T-cell (primary cell): ENCODE data around the gene KIFC1. TPM values are rescaled to one million over a fixed set of nuclear protein-coding genes. Genes with fewer than 3 reads are reported as not detected.

Source experiments
- ATAC-seq, 4 experiments: fragments of 200-7000 bp in 3 of 4; fragments of 150-1000 bp in 1 of 4; cut with Tn5 transposase; replicated peaks in 1 of 4; 1 replicate in 3 of 4; 2 replicates in 1 of 4; pipeline ENCODE4 v1.10.0; 2021; ENCODE audit warnings: moderate library complexity in 3 of 4, mild to moderate bottlenecking in 2 of 4, moderate number of reproducible peaks in 1 of 4
- CTCF ChIA-PET, 2 donors: fragments of 300-600 bp; sonication (Branson Sonifier 250); formaldehyde crosslinking; loops; one replicate each; lab custom pipeline; 2022; ENCODE audit warnings: antibody characterized with exemption in 2 of 2; lab: Charles Lee
- POLR2A ChIA-PET, 2 donors: fragments of 300-600 bp; sonication (Branson Sonifier 250); formaldehyde crosslinking; loops; one replicate each; lab custom pipeline; 2022; ENCODE audit warnings: antibody characterized with exemption in 2 of 2; lab: Charles Lee
- DNase-seq, 35 experiments: peaks; one replicate each; pipeline versions ENCODE4 v3.0.0 to v3.0.0-alpha.2; 2013 to 2023
- H3K27ac ChIP-seq: one replicate; pipeline ENCODE4 v1.5.1; 2013; ENCODE audit warnings: low read length
- H3K27me3 ChIP-seq, 2 experiments: replicated peaks in 1 of 2; 1 replicate in 1 of 2; 2 replicates in 1 of 2; pipeline versions ENCODE4 v1.6.1 to v1.7.0; 2013; ENCODE audit warnings: low read length in 1 of 2, mixed read lengths in 1 of 2; ENCODE audit not compliant: control insufficient read depth in 2 of 2, insufficient read depth in 2 of 2; ENCODE audit errors: extremely low read depth in 1 of 2
- H3K36me3 ChIP-seq, 2 donors: 1 replicate in 1 of 2; 2 replicates in 1 of 2; pipeline versions ENCODE4 v1.6.1 to v1.7.0; 2013; ENCODE audit warnings: low read length in 1 of 2; ENCODE audit not compliant: control insufficient read depth in 2 of 2, insufficient read depth in 1 of 2; ENCODE audit errors: extremely low read depth in 1 of 2
- H3K4me1 ChIP-seq, 2 experiments: 1 replicate in 1 of 2; 2 replicates in 1 of 2; pipeline versions ENCODE4 v1.6.1 to v1.7.0; 2013; ENCODE audit warnings: low read length in 2 of 2, mixed read lengths in 1 of 2; ENCODE audit not compliant: insufficient read depth in 2 of 2, control insufficient read depth in 1 of 2; ENCODE audit errors: extremely low read depth in 1 of 2
- H3K4me3 ChIP-seq, 2 donors: 1 replicate in 1 of 2; 2 replicates in 1 of 2; pipeline versions ENCODE4 v1.5.1 to v1.7.0; 2013; ENCODE audit warnings: mild to moderate bottlenecking in 2 of 2, low read length in 1 of 2, moderate library complexity in 1 of 2; ENCODE audit not compliant: control insufficient read depth in 1 of 2; ENCODE audit errors: extremely low read depth in 1 of 2
- H3K9me3 ChIP-seq: 2 replicates; pipeline ENCODE4 v1.7.0; 2013
- H3K27ac Mint-ChIP-seq, 2 donors: one replicate each; pipeline ENCODE4 v1.8.0; 2020 to 2021; ENCODE audit warnings: mild to moderate bottlenecking in 2 of 2, mixed read lengths in 2 of 2
- H3K27me3 Mint-ChIP-seq, 2 donors: one replicate each; pipeline ENCODE4 v1.8.0; 2021 to 2022; ENCODE audit warnings: mixed read lengths in 2 of 2
- H3K36me3 Mint-ChIP-seq: one replicate; pipeline ENCODE4 v1.8.0; 2021; ENCODE audit warnings: mixed read lengths
- H3K4me1 Mint-ChIP-seq, 3 donors: one replicate each; pipeline ENCODE4 v1.8.0; 2020 to 2022; ENCODE audit warnings: mixed read lengths in 3 of 3, mild to moderate bottlenecking in 1 of 3
- H3K4me3 Mint-ChIP-seq, 3 donors: one replicate each; pipeline ENCODE4 v1.8.0; 2020 to 2022; ENCODE audit warnings: mild to moderate bottlenecking in 3 of 3, mixed read lengths in 3 of 3, moderate library complexity in 3 of 3
- H3K9me3 Mint-ChIP-seq, 3 donors: one replicate each; pipeline ENCODE4 v1.8.0; 2020 to 2022; ENCODE audit warnings: mixed read lengths in 3 of 3
- WGBS: methylation state at CpG from one replicate; pipeline ENCODE4 v1.1.5; 2013; ENCODE audit warnings: missing lambda C conversion rate; ENCODE audit not compliant: insufficient coverage; 5-methylcytosine and 5-hydroxymethylcytosine counted together
- total RNA-seq, 35 experiments: library from RNA in 6 of 35; stranded (reverse) in 6 of 35; fragments of 120-200 nt in 1 of 35; gene quantifications; one replicate each; pipeline versions ENCODE4 v1.2.1 to v1.2.4 and lab custom pipeline; 2013 to 2026

The KIFC1 gene
- total RNA-seq, 5 donors from 2014 or later (not counting 1 experiment from before 2014, with no cell fraction given): 1.1 to 2.9 (median 1.8) TPM

GRCh38 chr6:33420491-33421343 is 29.1 kb downstream of the KIFC1 start:
- no peak for DNase-seq
- Mint-ChIP-seq H3K27me3 (no peaks in the 10 kb centered on the region), H3K4me1 (peaks cover 59 to 83% (median 74%) of the 10 kb centered on the region in 3 donors), H3K27ac (peak overlapping the region; percentile 31 to 58), H3K36me3 (peaks cover 7% of the 10 kb centered on the region), H3K9me3 (no peaks in the 10 kb centered on the region), H3K4me3 (peak overlapping the region in 1 of 3 donors; percentile 94)
- ATAC-seq: no peak
- Histone ChIP-seq H3K27ac (no peak overlapping the region), H3K36me3 (peaks cover 0 to 13% of the 10 kb centered on the region in 2 donors), H3K4me1 (peaks cover 29 to 60% of the 10 kb centered on the region in 2 experiments), H3K27me3 (no peaks in the 10 kb centered on the region), H3K9me3 (no peaks in the 10 kb centered on the region), H3K4me3 (no peak overlapping the region)
- 95% methylated on average over 4 of the region's 6 CpGs for WGBS
- ChIA-PET POLR2A (no interaction called here), CTCF (no interaction called here)

DNA sequence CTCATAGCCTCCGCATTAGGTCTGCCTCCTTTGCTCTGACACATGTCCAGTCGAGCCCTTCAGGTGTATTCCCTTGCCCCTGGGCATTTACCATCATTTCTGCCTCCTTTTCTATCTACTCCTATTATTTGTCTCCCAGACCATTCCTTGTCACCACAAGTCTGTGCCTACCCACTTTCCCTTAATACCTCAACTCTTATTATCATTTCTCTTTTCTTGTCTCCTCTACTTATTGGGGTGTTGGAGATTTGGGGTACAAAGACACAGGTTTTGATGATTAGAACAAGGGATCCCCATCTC is 29.7 kb downstream of the KIFC1 start:
- ATAC-seq (no peak), DNase-seq (no peak)
- Histone ChIP-seq H3K4me1 (peaks cover 29 to 59% of the 10 kb centered on the region in 2 experiments), H3K4me3 (no peak overlapping the region), H3K27ac (no peak overlapping the region), H3K9me3 (no peaks in the 10 kb centered on the region), H3K27me3 (no peaks in the 10 kb centered on the region), H3K36me3 (peaks cover 0 to 7% of the 10 kb centered on the region in 2 donors)
- Mint-ChIP-seq H3K9me3 (no peaks in the 10 kb centered on the region), H3K36me3 (peaks cover 5% of the 10 kb centered on the region), H3K4me3 (peak overlapping the region in 1 of 3 donors; percentile 94), H3K4me1 (peaks cover 55 to 81% (median 72%) of the 10 kb centered on the region in 3 donors), H3K27me3 (no peaks in the 10 kb centered on the region), H3K27ac (peak overlapping the region; percentile 31 to 34)
- ChIA-PET CTCF (no interaction called here), POLR2A (no interaction called here)
- WGBS: 88% methylated on average over 2 of the region's 2 CpGs

DNA sequence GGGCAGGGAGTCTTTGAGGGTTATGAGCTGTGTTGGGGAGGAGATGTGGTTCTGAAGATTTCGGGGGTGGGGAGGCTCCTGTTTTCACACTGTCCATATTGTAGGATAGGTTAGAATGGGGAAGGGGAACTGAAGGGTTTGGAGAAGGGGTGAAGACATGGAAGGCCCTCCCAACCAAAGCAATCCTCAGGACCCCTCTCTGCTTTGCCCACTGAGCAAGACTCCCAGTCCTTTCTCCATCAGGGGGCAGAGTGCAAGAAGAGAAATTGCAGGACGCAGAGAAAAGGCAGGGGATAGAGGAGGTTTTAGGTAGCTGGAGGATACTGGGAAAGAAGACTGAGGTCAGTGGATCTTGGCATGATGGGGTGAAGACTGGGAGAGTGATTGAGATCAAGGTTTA is 32.2 kb downstream of the KIFC1 start:
- Histone ChIP-seq H3K9me3 (no peaks in the 10 kb centered on the region), H3K4me3 (no peak overlapping the region), H3K27ac (no peak overlapping the region), H3K27me3 (no peaks in the 10 kb centered on the region), H3K4me1 (peaks cover 24 to 58% of the 10 kb centered on the region in 2 experiments), H3K36me3 (no peaks in the 10 kb centered on the region)
- POLR2A ChIA-PET: interaction anchor here in 1 of 2 donors (0.6 to 0.7 kb wide), 2 partner anchors 125 to 491 kb away, joined by 3 to 5 read pairs; no protein-coding TSS in a partner anchor
- Mint-ChIP-seq H3K9me3 (no peaks in the 10 kb centered on the region), H3K36me3 (no peaks in the 10 kb centered on the region), H3K4me3 (peak overlapping the region; percentile 85 to 97 (median 86)), H3K4me1 (peaks cover 53 to 79% (median 71%) of the 10 kb centered on the region in 3 donors), H3K27ac (peak overlapping the region; percentile 95 to 96), H3K27me3 (no peaks in the 10 kb centered on the region)
- 100% methylated on average over 1 of the region's 2 CpGs for WGBS
- no peak for DNase-seq
- CTCF ChIA-PET: no interaction called here
- ATAC-seq: no peak

GRCh38 chr6:33424855-33425667 is 33.4 kb downstream of the KIFC1 start:
- no peak for ATAC-seq
- no peaks in the 10 kb centered on the region for H3K36me3 ChIP-seq
- CTCF ChIA-PET: interaction anchor here (1.1 to 1.5 kb wide), 3 partner anchors 35 to 126 kb away, joined by 4 to 8 read pairs (median 4); no protein-coding TSS in a partner anchor
- no peaks in the 10 kb centered on the region for H3K36me3 Mint-ChIP-seq
- 35% methylated on average over 12 of the region's 12 CpGs for WGBS
- H3K4me3 Mint-ChIP-seq: peak overlapping the region; percentile 85 to 97 (median 86)
- H3K27ac Mint-ChIP-seq: peak overlapping the region; percentile 95 to 96
- H3K9me3 Mint-ChIP-seq: no peaks in the 10 kb centered on the region
- peak overlapping the region; percentile 87 for H3K27ac ChIP-seq
- peaks cover 26 to 58% of the 10 kb centered on the region in 2 experiments for H3K4me1 ChIP-seq
- H3K9me3 ChIP-seq: no peaks in the 10 kb centered on the region
- peaks cover 55 to 81% (median 72%) of the 10 kb centered on the region in 3 donors for H3K4me1 Mint-ChIP-seq
- no peaks in the 10 kb centered on the region for H3K27me3 ChIP-seq
- POLR2A ChIA-PET: interaction anchor here in 1 of 2 donors (0.6 to 0.7 kb wide), 2 partner anchors 117 to 137 kb away, joined by 3 read pairs; no protein-coding TSS in a partner anchor
- no peaks in the 10 kb centered on the region for H3K27me3 Mint-ChIP-seq
- H3K4me3 ChIP-seq: peak overlapping the region; percentile 65 to 67
- peak in 1 of 35 experiments; percentile 17 for DNase-seq

DNA sequence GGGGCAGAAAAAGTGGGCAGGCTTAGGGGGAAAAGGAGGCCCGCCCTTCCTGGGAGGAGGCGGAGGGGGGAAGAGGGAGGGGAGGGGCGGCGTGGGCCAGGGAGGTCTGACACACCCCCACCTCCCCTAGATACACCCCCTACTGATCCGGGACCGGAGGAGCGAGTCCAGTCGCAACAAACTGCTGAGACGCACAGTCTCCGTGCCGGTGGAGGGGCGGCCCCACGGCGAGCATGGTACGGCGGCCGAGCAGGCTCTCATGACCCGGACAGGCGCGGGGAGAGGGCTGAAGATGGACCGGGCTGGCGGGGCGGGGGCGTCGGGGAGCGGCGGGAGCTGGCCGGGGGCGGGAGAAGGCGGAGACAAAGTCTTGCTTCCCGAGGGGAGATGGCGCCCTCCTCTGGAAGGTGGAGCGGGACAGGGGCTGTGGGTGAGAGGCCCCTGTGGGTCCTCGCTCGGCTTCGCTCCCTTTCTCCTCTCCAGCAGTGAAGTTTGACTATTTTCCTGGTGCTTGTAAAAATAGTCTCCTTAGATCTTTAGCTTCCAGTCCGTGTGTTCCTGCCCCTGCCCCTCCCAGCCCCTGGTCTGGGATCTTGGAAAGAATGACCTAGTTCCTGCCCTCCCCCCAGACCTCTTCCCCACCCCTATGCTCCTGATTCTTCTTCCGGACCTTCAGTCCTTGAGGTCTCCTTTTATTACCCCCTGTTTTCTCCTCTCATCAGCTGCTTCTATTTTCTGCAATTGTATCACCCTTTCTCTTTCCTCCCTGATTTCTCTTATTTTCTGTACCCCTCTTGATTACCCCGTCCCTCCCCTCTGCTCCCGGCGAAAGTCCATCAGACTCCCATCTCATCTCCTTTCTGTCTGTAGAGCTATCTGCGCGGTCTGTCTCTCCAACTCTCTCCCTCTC is 34.3 kb downstream of the KIFC1 start:
- ChIA-PET POLR2A (interaction anchor here (0.6 to 0.7 kb wide), 4 partner anchors 9 to 136 kb away, joined by 3 to 8 read pairs (median 4); no protein-coding TSS in a partner anchor), CTCF (interaction anchor here (0.7 to 1.5 kb wide), 5 partner anchors 10 to 126 kb away, joined by 3 to 8 read pairs (median 4); no protein-coding TSS in a partner anchor)
- Histone ChIP-seq H3K9me3 (no peaks in the 10 kb centered on the region), H3K4me3 (peak overlapping the region; percentile 65 to 69), H3K4me1 (peaks cover 34 to 60% of the 10 kb centered on the region in 2 experiments), H3K27me3 (no peaks in the 10 kb centered on the region), H3K36me3 (no peaks in the 10 kb centered on the region), H3K27ac (peak overlapping the region; percentile 87)
- Mint-ChIP-seq H3K4me1 (peaks cover 61 to 82% (median 78%) of the 10 kb centered on the region in 3 donors), H3K27ac (peak overlapping the region; percentile 95 to 96), H3K9me3 (no peaks in the 10 kb centered on the region), H3K27me3 (no peaks in the 10 kb centered on the region), H3K36me3 (no peaks in the 10 kb centered on the region), H3K4me3 (peak overlapping the region; percentile 85 to 97 (median 86))
- 2% methylated on average over 24 of the region's 43 CpGs for WGBS
- ATAC-seq (peak; percentile 61 to 65 (median 62)), DNase-seq (peak; percentile 52 to 87 (median 68))
